ENCODE data around the gene COL25A1. TPM values are rescaled to one million over a fixed set of nuclear protein-coding genes. Genes with fewer than 3 reads are reported as not detected.
"Not testable (repeated sequence)": the region's sequence is repeated elsewhere in the genome, so short reads cannot be mapped to it uniquely, and the experiment has no call there.

The COL25A1 gene
- total RNA-seq, 2 experiments from 2014 or later, result 0.36 TPM; not detected in 1

GRCh38 chr4:109121561-109121960, 180.9 kb downstream of the COL25A1 start:
- no peak overlapping the region for H3K4me3 Mint-ChIP-seq
- H3K36me3 Mint-ChIP-seq, result no peaks in the 10 kb centered on the region
- no peak overlapping the region for H3K27ac Mint-ChIP-seq
- DNase-seq, result no peak
- H3K27me3 Mint-ChIP-seq, result peaks cover 24% of the 10 kb centered on the region
- peaks cover 3% of the 10 kb centered on the region for H3K9me3 Mint-ChIP-seq
- no peaks in the 10 kb centered on the region for H3K4me1 Mint-ChIP-seq

GRCh38 chr4:109119852-109120251, 182.6 kb downstream of the COL25A1 start:
- no peak for DNase-seq
- H3K4me1 Mint-ChIP-seq, result no peaks in the 10 kb centered on the region
- H3K9me3 Mint-ChIP-seq, result peaks cover 3% of the 10 kb centered on the region
- H3K27ac Mint-ChIP-seq, result no peak overlapping the region
- H3K27me3 Mint-ChIP-seq, result peaks cover 18% of the 10 kb centered on the region
- H3K4me3 Mint-ChIP-seq, result no peak overlapping the region
- no peaks in the 10 kb centered on the region for H3K36me3 Mint-ChIP-seq

- Mint-ChIP-seq H3K4me1 (no peaks in the 10 kb centered on the region), H3K36me3 (no peaks in the 10 kb centered on the region), H3K27me3 (peaks cover 21% of the 10 kb centered on the region), H3K4me3 (no peak overlapping the region), H3K9me3 (peaks cover 3% of the 10 kb centered on the region), H3K27ac (no peak overlapping the region)
- no peak for DNase-seq
Observed at GRCh38 chr4:109118635-109119034, 183.8 kb downstream of the COL25A1 start.

- H3K27ac Mint-ChIP-seq, result no peak overlapping the region
- no peak for DNase-seq
- peaks cover 15% of the 10 kb centered on the region for H3K27me3 Mint-ChIP-seq
- H3K36me3 Mint-ChIP-seq, result no peaks in the 10 kb centered on the region
- H3K4me3 Mint-ChIP-seq, result no peak overlapping the region
- no peaks in the 10 kb centered on the region for H3K9me3 Mint-ChIP-seq
- no peaks in the 10 kb centered on the region for H3K4me1 Mint-ChIP-seq
Observed at GRCh38 chr4:109114501-109114900, 188.0 kb downstream of the COL25A1 start.

- Mint-ChIP-seq H3K4me1 (no peaks in the 10 kb centered on the region), H3K27me3 (peaks cover 14% of the 10 kb centered on the region), H3K4me3 (no peak overlapping the region), H3K27ac (no peak overlapping the region), H3K9me3 (no peaks in the 10 kb centered on the region), H3K36me3 (no peaks in the 10 kb centered on the region)
- no peak for DNase-seq
Observed at GRCh38 chr4:109113521-109113920, 188.9 kb downstream of the COL25A1 start.

- no peaks in the 10 kb centered on the region for H3K9me3 Mint-ChIP-seq
- H3K27me3 Mint-ChIP-seq, result peaks cover 13% of the 10 kb centered on the region
- H3K4me1 Mint-ChIP-seq, result no peaks in the 10 kb centered on the region
- DNase-seq, result no peak
- H3K36me3 Mint-ChIP-seq, result no peaks in the 10 kb centered on the region
- H3K27ac Mint-ChIP-seq, result no peak overlapping the region
- no peak overlapping the region for H3K4me3 Mint-ChIP-seq
Observed at GRCh38 chr4:109111031-109111430, 191.4 kb downstream of the COL25A1 start.

- not testable (repeated sequence) for H3K4me3 Mint-ChIP-seq, H3K4me1 Mint-ChIP-seq, H3K27ac Mint-ChIP-seq, DNase-seq, H3K9me3 Mint-ChIP-seq, H3K36me3 Mint-ChIP-seq
- peaks cover 16% of the 10 kb centered on the region for H3K27me3 Mint-ChIP-seq
Observed at GRCh38 chr4:109108215-109108614, 194.2 kb downstream of the COL25A1 start.

- Mint-ChIP-seq H3K27me3 (peaks cover 4% of the 10 kb centered on the region), H3K9me3 (no peaks in the 10 kb centered on the region), H3K27ac (no peak overlapping the region), H3K36me3 (no peaks in the 10 kb centered on the region), H3K4me1 (no peaks in the 10 kb centered on the region), H3K4me3 (no peak overlapping the region)
- DNase-seq, result no peak
Observed at GRCh38 chr4:109094056-109094455, 208.4 kb downstream of the COL25A1 start.

- H3K36me3 Mint-ChIP-seq, result no peaks in the 10 kb centered on the region
- H3K4me1 Mint-ChIP-seq, result no peaks in the 10 kb centered on the region
- no peaks in the 10 kb centered on the region for H3K9me3 Mint-ChIP-seq
- no peak overlapping the region for H3K27ac Mint-ChIP-seq
- no peak for DNase-seq
- H3K4me3 Mint-ChIP-seq, result no peak overlapping the region
- peaks cover 9% of the 10 kb centered on the region for H3K27me3 Mint-ChIP-seq
Observed at GRCh38 chr4:109091727-109092409, 210.6 kb downstream of the COL25A1 start.

GRCh38 chr4:109083911-109084310, 218.5 kb downstream of the COL25A1 start:
- Mint-ChIP-seq H3K36me3 (no peaks in the 10 kb centered on the region), H3K27ac (no peak overlapping the region), H3K4me3 (no peak overlapping the region), H3K27me3 (peaks cover 12% of the 10 kb centered on the region), H3K4me1 (peaks cover 9% of the 10 kb centered on the region), H3K9me3 (no peaks in the 10 kb centered on the region)
- DNase-seq, result no peak

GRCh38 chr4:109079731-109080130, 222.7 kb downstream of the COL25A1 start:
- Mint-ChIP-seq H3K4me1 (peaks cover 9% of the 10 kb centered on the region), H3K27me3 (peaks cover 8% of the 10 kb centered on the region), H3K4me3 (no peak overlapping the region), H3K27ac (no peak overlapping the region), H3K9me3 (no peaks in the 10 kb centered on the region), H3K36me3 (no peaks in the 10 kb centered on the region)
- no peak for DNase-seq

GRCh38 chr4:109079201-109079600, 223.3 kb downstream of the COL25A1 start:
- peaks cover 9% of the 10 kb centered on the region for H3K4me1 Mint-ChIP-seq
- no peak for DNase-seq
- peaks cover 10% of the 10 kb centered on the region for H3K27me3 Mint-ChIP-seq
- H3K4me3 Mint-ChIP-seq, result no peak overlapping the region
- no peak overlapping the region for H3K27ac Mint-ChIP-seq
- no peaks in the 10 kb centered on the region for H3K9me3 Mint-ChIP-seq
- H3K36me3 Mint-ChIP-seq, result no peaks in the 10 kb centered on the region

- DNase-seq, result no peak
- Mint-ChIP-seq H3K27me3 (peaks cover 13% of the 10 kb centered on the region), H3K27ac (no peak overlapping the region), H3K36me3 (no peaks in the 10 kb centered on the region), H3K9me3 (no peaks in the 10 kb centered on the region), H3K4me1 (peaks cover 9% of the 10 kb centered on the region), H3K4me3 (no peak overlapping the region)
Observed at GRCh38 chr4:109078724-109079123, 223.7 kb downstream of the COL25A1 start.

- H3K4me3 Mint-ChIP-seq, result no peak overlapping the region
- H3K9me3 Mint-ChIP-seq, result no peaks in the 10 kb centered on the region
- DNase-seq, result no peak
- H3K27ac Mint-ChIP-seq, result no peak overlapping the region
- no peaks in the 10 kb centered on the region for H3K36me3 Mint-ChIP-seq
- H3K4me1 Mint-ChIP-seq, result peaks cover 9% of the 10 kb centered on the region
- H3K27me3 Mint-ChIP-seq, result peaks cover 17% of the 10 kb centered on the region
Observed at GRCh38 chr4:109077505-109077904, 225.0 kb downstream of the COL25A1 start.

GRCh38 chr4:109076709-109077108, 225.7 kb downstream of the COL25A1 start:
- H3K36me3 Mint-ChIP-seq, H3K4me3 Mint-ChIP-seq, H3K27ac Mint-ChIP-seq, H3K4me1 Mint-ChIP-seq, DNase-seq, H3K9me3 Mint-ChIP-seq: not testable (repeated sequence)
- peaks cover 12% of the 10 kb centered on the region for H3K27me3 Mint-ChIP-seq

GRCh38 chr4:109075621-109076020, 226.8 kb downstream of the COL25A1 start:
- Mint-ChIP-seq H3K27ac (no peak overlapping the region), H3K4me1 (peaks cover 9% of the 10 kb centered on the region), H3K36me3 (no peaks in the 10 kb centered on the region), H3K9me3 (no peaks in the 10 kb centered on the region), H3K4me3 (no peak overlapping the region), H3K27me3 (peaks cover 14% of the 10 kb centered on the region)
- no peak for DNase-seq
